Measurements from ENCODE around the gene DCHS1.

- TF ChIP-seq, protein P1, sequence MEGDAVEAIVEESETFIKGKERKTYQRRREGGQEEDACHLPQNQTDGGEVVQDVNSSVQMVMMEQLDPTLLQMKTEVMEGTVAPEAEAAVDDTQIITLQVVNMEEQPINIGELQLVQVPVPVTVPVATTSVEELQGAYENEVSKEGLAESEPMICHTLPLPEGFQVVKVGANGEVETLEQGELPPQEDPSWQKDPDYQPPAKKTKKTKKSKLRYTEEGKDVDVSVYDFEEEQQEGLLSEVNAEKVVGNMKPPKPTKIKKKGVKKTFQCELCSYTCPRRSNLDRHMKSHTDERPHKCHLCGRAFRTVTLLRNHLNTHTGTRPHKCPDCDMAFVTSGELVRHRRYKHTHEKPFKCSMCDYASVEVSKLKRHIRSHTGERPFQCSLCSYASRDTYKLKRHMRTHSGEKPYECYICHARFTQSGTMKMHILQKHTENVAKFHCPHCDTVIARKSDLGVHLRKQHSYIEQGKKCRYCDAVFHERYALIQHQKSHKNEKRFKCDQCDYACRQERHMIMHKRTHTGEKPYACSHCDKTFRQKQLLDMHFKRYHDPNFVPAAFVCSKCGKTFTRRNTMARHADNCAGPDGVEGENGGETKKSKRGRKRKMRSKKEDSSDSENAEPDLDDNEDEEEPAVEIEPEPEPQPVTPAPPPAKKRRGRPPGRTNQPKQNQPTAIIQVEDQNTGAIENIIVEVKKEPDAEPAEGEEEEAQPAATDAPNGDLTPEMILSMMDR (conservative IDR thresholded peaks at IDR 0.05 in 1 of 2, IDR thresholded peaks at IDR 0.05 in 1 of 2; ENCODE audit: low read depth in 1 of 2, low read length in 2 of 2), result no peak
- no peak for TF ChIP-seq EZH2 (IDR thresholded peaks at IDR 0.05; ENCODE audit: low read length, missing control alignments)
Observed at GRCh38 chr11:6640985-6641701, 14.5 kb downstream of the DCHS1 start.
